ENCODE measurements around the gene KLF18.

DNA sequence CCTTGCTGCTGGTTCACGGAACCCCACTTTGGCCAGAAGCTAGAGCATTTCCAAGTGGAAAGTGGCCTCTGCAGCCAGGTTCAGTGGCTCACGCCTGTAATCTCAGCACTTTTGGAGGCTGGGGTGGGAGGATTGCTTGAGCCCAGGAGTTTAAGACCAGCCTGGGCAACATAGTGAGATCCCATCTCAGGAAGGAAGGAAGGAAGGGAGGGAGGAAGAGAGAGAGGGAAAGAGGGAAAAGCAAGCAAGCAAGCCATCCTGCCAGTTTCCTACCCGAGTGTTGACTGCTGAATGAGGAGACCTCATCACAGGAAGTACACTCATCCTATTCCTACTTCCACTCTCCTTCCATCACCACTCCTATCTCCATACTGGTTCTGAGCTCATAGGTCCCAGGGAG is 35.6 kb downstream of the KLF18 start:
- TF ChIP-seq CTCF (IDR thresholded peaks at IDR 0.05; ENCODE audit: extremely low read depth in 1 of 2, insufficient read depth in 1 of 2, low read depth in 1 of 2, low read length in 2 of 2) (no peak), POLR2A (IDR thresholded peaks at IDR 0.05; ENCODE audit: low read depth, low read length) (no peak), MAX (IDR thresholded peaks at IDR 0.05; ENCODE audit: insufficient read depth, insufficient read length) (no peak), MYC (IDR thresholded peaks at IDR 0.05; ENCODE audit: low read depth, low read length) (no peak)

Data from endothelial cell of umbilical vein (primary cell).